ENCODE results near the gene RAP1GAP2.
"Not testable (repeated sequence)": the region's sequence is repeated elsewhere in the genome, so short reads cannot be mapped to it uniquely, and the experiment has no call there.

The RAP1GAP2 gene

GRCh38 chr17:3015890-3016289 is 219.7 kb downstream of the RAP1GAP2 start:
- DNase-seq (ENCODE audit: low read depth in 1 of 2, low spot score in 1 of 2) = no peak

GRCh38 chr17:3017936-3018335 is 221.7 kb downstream of the RAP1GAP2 start:
- DNase-seq (ENCODE audit: low read depth in 1 of 2, low spot score in 1 of 2) = no peak

- no peak for DNase-seq (ENCODE audit: low read depth in 1 of 2, low spot score in 1 of 2)
Observed at GRCh38 chr17:3019761-3020160, 223.5 kb downstream of the RAP1GAP2 start.

- no peak for DNase-seq (ENCODE audit: low read depth in 1 of 2, low spot score in 1 of 2)
Observed at GRCh38 chr17:3020381-3020780, 224.1 kb downstream of the RAP1GAP2 start.

GRCh38 chr17:3022197-3022596 is 226.0 kb downstream of the RAP1GAP2 start:
- no peak for DNase-seq (ENCODE audit: low read depth in 1 of 2, low spot score in 1 of 2)

GRCh38 chr17:3024346-3024745 is 228.1 kb downstream of the RAP1GAP2 start:
- no peak for DNase-seq (ENCODE audit: low read depth in 1 of 2, low spot score in 1 of 2)

- no peak for DNase-seq (ENCODE audit: low read depth in 1 of 2, low spot score in 1 of 2)
Observed at GRCh38 chr17:3025421-3026124, 229.3 kb downstream of the RAP1GAP2 start.

- no peak for DNase-seq (ENCODE audit: low read depth in 1 of 2, low spot score in 1 of 2)
Observed at GRCh38 chr17:3026125-3026855, 230.1 kb downstream of the RAP1GAP2 start.

- no peak for DNase-seq (ENCODE audit: low read depth in 1 of 2, low spot score in 1 of 2)
Observed at GRCh38 chr17:3026856-3027751, 230.9 kb downstream of the RAP1GAP2 start.

- DNase-seq (ENCODE audit: low read depth in 1 of 2, low spot score in 1 of 2) = no peak
Observed at GRCh38 chr17:3027786-3028532, 231.7 kb downstream of the RAP1GAP2 start.

- DNase-seq (ENCODE audit: low read depth in 1 of 2, low spot score in 1 of 2) = no peak
Observed at GRCh38 chr17:3029213-3029913, 233.1 kb downstream of the RAP1GAP2 start.

- no peak for DNase-seq (ENCODE audit: low read depth in 1 of 2, low spot score in 1 of 2)
Observed at GRCh38 chr17:3030096-3030495, 233.9 kb downstream of the RAP1GAP2 start.

GRCh38 chr17:3030852-3031470 is 234.7 kb downstream of the RAP1GAP2 start:
- DNase-seq (ENCODE audit: low read depth in 1 of 2, low spot score in 1 of 2) = not testable (repeated sequence)

- no peak for DNase-seq (ENCODE audit: low read depth in 1 of 2, low spot score in 1 of 2)
Observed at GRCh38 chr17:3032258-3033247, 236.3 kb downstream of the RAP1GAP2 start.

GRCh38 chr17:3033248-3033640 is 237.0 kb downstream of the RAP1GAP2 start:
- no peak for DNase-seq (ENCODE audit: low read depth in 1 of 2, low spot score in 1 of 2)

GRCh38 chr17:3033741-3034577 is 237.7 kb downstream of the RAP1GAP2 start:
- DNase-seq (ENCODE audit: low read depth in 1 of 2, low spot score in 1 of 2) = no peak

- no peak for DNase-seq (ENCODE audit: low read depth in 1 of 2, low spot score in 1 of 2)
Observed at GRCh38 chr17:3034578-3034920, 238.3 kb downstream of the RAP1GAP2 start.
